DOHH2 (cell line): ENCODE measurements around the gene IQCC.

Source experiments
- H3F3A ChIP-seq: fragments of 200-600 bp; sonication (generic), shearing (Covaris generic); 2 replicates; pipeline ENCODE4 v1.6.0; 2016; ENCODE audit warnings: antibody characterized with exemption, mild to moderate bottlenecking; ENCODE audit not compliant: control insufficient read depth, insufficient read depth
- H3K27ac ChIP-seq: fragments of 200-600 bp; sonication (generic); 2 replicates; pipeline ENCODE4 v1.5.1; 2014; ENCODE audit warnings: low read depth, mild to moderate bottlenecking, low read length, moderate library complexity
- H3K27me3 ChIP-seq: fragments of 200-600 bp; sonication (generic); 2 replicates; pipeline ENCODE4 v1.6.1; 2014; ENCODE audit warnings: mild to moderate bottlenecking, low read length, mixed read lengths; ENCODE audit not compliant: control insufficient read depth
- H3K36me3 ChIP-seq: fragments of 200-600 bp; sonication (generic); 2 replicates; pipeline ENCODE4 v1.6.1; 2014; ENCODE audit warnings: mild to moderate bottlenecking, low read length, moderate library complexity, mixed read lengths; ENCODE audit not compliant: control insufficient read depth
- H3K4me1 ChIP-seq: fragments of 200-600 bp; sonication (generic); 2 replicates; pipeline ENCODE4 v1.6.1; 2014; ENCODE audit warnings: mild to moderate bottlenecking, low read length, mixed read lengths; ENCODE audit not compliant: control insufficient read depth
- H3K4me2 ChIP-seq: fragments of 200-600 bp; sonication (generic); 2 replicates; pipeline ENCODE4 v1.6.0; 2014; ENCODE audit warnings: mild to moderate bottlenecking, low read length, moderate library complexity
- H3K4me3 ChIP-seq: fragments of 200-600 bp; sonication (generic); 2 replicates; pipeline ENCODE4 v1.5.1; 2014; ENCODE audit warnings: mild to moderate bottlenecking, low read length, mixed read lengths
- H3K79me2 ChIP-seq: fragments of 200-600 bp; sonication (generic); 2 replicates; pipeline ENCODE4 v1.6.1; 2014; ENCODE audit warnings: mild to moderate bottlenecking, low read length, mixed read lengths; ENCODE audit not compliant: control insufficient read depth
- H3K9me2 ChIP-seq: fragments of 200-600 bp; sonication (generic); replicated peaks from 2 replicates; pipeline ENCODE4 v1.6.1; 2014; ENCODE audit warnings: mild to moderate bottlenecking, low read length, mixed read lengths; ENCODE audit not compliant: control insufficient read depth
- H3K9me3 ChIP-seq: fragments of 200-600 bp; sonication (generic); 2 replicates; pipeline ENCODE4 v1.6.1; 2014; ENCODE audit warnings: antibody characterized with exemption, low read length, mixed read lengths; ENCODE audit not compliant: control insufficient read depth, insufficient read depth
- H4K20me1 ChIP-seq: fragments of 200-600 bp; sonication (generic); 2 replicates; pipeline ENCODE4 v1.6.0; 2014; ENCODE audit warnings: low read depth, mild to moderate bottlenecking, antibody characterized with exemption, low read length, moderate library complexity; ENCODE audit not compliant: control insufficient read depth, insufficient read depth
- CTCF ChIP-seq: fragments of 200-600 bp; sonication (generic); IDR thresholded peaks from one replicate; pipeline ENCODE4 v1.5.1; 2014; ENCODE audit warnings: antibody characterized with exemption, mild to moderate bottlenecking, low read depth, low read length; ENCODE audit not compliant: poor library complexity, severe bottlenecking
- EZH2phosphoT487 ChIP-seq: fragments of 200-600 bp; sonication (generic); IDR thresholded peaks from 2 replicates; pipeline ENCODE4 v1.6.1; 2017; ENCODE audit warnings: borderline replicate concordance, mild to moderate bottlenecking, antibody characterized with exemption, low read length, moderate library complexity, mixed read lengths

Gene IQCC

GRCh38 chr1:32179193-32179442 is 26.4 kb upstream of the IQCC start:
- no peaks in the 10 kb centered on the region for H3K27me3 ChIP-seq
- H3K4me3 ChIP-seq = peak overlapping the region; percentile 87
- H3K79me2 ChIP-seq = peaks cover 40% of the 10 kb centered on the region
- peaks cover 32% of the 10 kb centered on the region for H3K4me1 ChIP-seq
- H3K27ac ChIP-seq = peak overlapping the region; percentile 73
- H3K36me3 ChIP-seq = peaks cover 35% of the 10 kb centered on the region
- TF ChIP-seq EZH2phosphoT487 = no peak
- TF ChIP-seq CTCF = no peak
- peaks cover 3% of the 10 kb centered on the region; the same call in 1 of the 2 replicates for H4K20me1 ChIP-seq
- H3K9me2 ChIP-seq = no peaks in the 10 kb centered on the region
- no peaks in the 10 kb centered on the region for H3K9me3 ChIP-seq
- peaks cover 17% of the 10 kb centered on the region for H3F3A ChIP-seq
- peak overlapping the region; percentile 97 for H3K4me2 ChIP-seq

- peaks cover 40% of the 10 kb centered on the region for H3K36me3 ChIP-seq
- H3K27me3 ChIP-seq = no peaks in the 10 kb centered on the region
These were observed 25.9 kb upstream of the IQCC start, which contains the start of gene TXLNA for GRCh38 chr1:32179443-32180185. Gene TXLNA, plus strand, starts transcription at chr1:32179675. Its CDS starts 671 bp downstream, at chr1:32180346.

GRCh38 chr1:32180186-32181060 is 25.0 kb upstream of the IQCC start:
- peaks cover 17% of the 10 kb centered on the region for H3F3A ChIP-seq
- peak overlapping the region; percentile 87 for H3K4me3 ChIP-seq
- H3K79me2 ChIP-seq = peaks cover 51% of the 10 kb centered on the region
- H3K4me2 ChIP-seq = peak overlapping the region; percentile 97
- H4K20me1 ChIP-seq = peaks cover 3% of the 10 kb centered on the region; the same call in 1 of the 2 replicates
- peaks cover 45% of the 10 kb centered on the region for H3K36me3 ChIP-seq
- no peaks in the 10 kb centered on the region for H3K9me2 ChIP-seq
- H3K4me1 ChIP-seq = peaks cover 32% of the 10 kb centered on the region
- H3K27ac ChIP-seq = peak overlapping the region; percentile 73
- no peaks in the 10 kb centered on the region for H3K27me3 ChIP-seq
- TF ChIP-seq CTCF (no peak), EZH2phosphoT487 (no peak)
- H3K9me3 ChIP-seq = no peaks in the 10 kb centered on the region

More at GRCh38 chr1:32179443-32180185, 25.9 kb upstream of the IQCC start, which contains the start of gene TXLNA:
- Histone ChIP-seq H3K4me3 (peak within 1 kb of the TSS; percentile 87), H3K27ac (peak within 1 kb of the TSS; percentile 73), H3F3A (peaks cover 17% of the 10 kb centered on the region), H4K20me1 (peaks cover 3% of the 10 kb centered on the region; the same call in 1 of the 2 replicates), H3K4me2 (peak within 1 kb of the TSS; percentile 97), H3K79me2 (peaks cover 45% of the 10 kb centered on the region), H3K9me3 (no peaks in the 10 kb centered on the region), H3K9me2 (no peaks in the 10 kb centered on the region), H3K4me1 (peaks cover 32% of the 10 kb centered on the region)
- TF ChIP-seq CTCF = no peak
- no peak for TF ChIP-seq EZH2phosphoT487
